Measurements from ENCODE around the gene SRL. TPM values are rescaled to one million over a fixed set of nuclear protein-coding genes. Genes with fewer than 3 reads are reported as not detected.
A peak's percentile ranks its signal among the peaks of the same experiment; 100 is the strongest.

The SRL gene
- total and polyA plus RNA-seq, 2 experiments from 2014 or later = not detected

GRCh38 chr16:4265676-4266075 lies 23.8 kb upstream of the SRL start:
- Histone ChIP-seq H3K36me3 (ENCODE audit: insufficient read depth) (no peaks in the 10 kb centered on the region), H3K4me2 (no peak overlapping the region), H3K4me1 (ENCODE audit: insufficient read depth) (peaks cover 16% of the 10 kb centered on the region), H3K4me3 (no peak overlapping the region), H3K79me2 (replicated peaks; ENCODE audit: insufficient read depth) (peaks cover 86% of the 10 kb centered on the region), H3K9me2 (ENCODE audit: insufficient read depth) (no peaks in the 10 kb centered on the region), H4K20me1 (replicated peaks; ENCODE audit: insufficient read depth) (peaks cover 26% of the 10 kb centered on the region), H3F3A (replicated peaks; ENCODE audit: low read depth) (peaks cover 38% of the 10 kb centered on the region), H3K27ac (ENCODE audit: low read depth) (no peak overlapping the region; the same call in 1 of the 2 replicates), H3K27me3 (ENCODE audit: insufficient read depth) (no peaks in the 10 kb centered on the region), H2AFZ (no peak overlapping the region)
- Mint-ChIP-seq H3K36me3 (ENCODE audit: low read depth) (peaks cover 56% of the 10 kb centered on the region), H3K4me3 (no peak overlapping the region), H3K27me3 (ENCODE audit: insufficient read depth, low read depth, poor library complexity) (peaks cover 21% of the 10 kb centered on the region), H3K27ac (peak overlapping the region; percentile 60), H3K9me3 (no peaks in the 10 kb centered on the region; the same call in 2 of the 3 replicates), H3K4me1 (peaks cover 22% of the 10 kb centered on the region)
- TF ChIP-seq EZH2 (IDR thresholded peaks at IDR 0.05; ENCODE audit: low read depth, unreplicated experiment) = no peak
- TF ChIP-seq CTCF (conservative IDR thresholded peaks at IDR 0.05; ENCODE audit: low read depth in 2 of 2) = no peak
- no peak for TF ChIP-seq POLR2AphosphoS5 (IDR thresholded peaks at IDR 0.05; ENCODE audit: low read depth)
- ATAC-seq = no peak
- DNase-seq (ENCODE audit: low spot score) = no peak

- TF ChIP-seq EZH2 (IDR thresholded peaks at IDR 0.05; ENCODE audit: low read depth, unreplicated experiment) (no peak), NANOG (IDR thresholded peaks at IDR 0.05; ENCODE audit: borderline replicate concordance) (no peak), EZH2phosphoT487 (IDR thresholded peaks at IDR 0.05; ENCODE audit: unreplicated experiment) (no peak), POLR2AphosphoS5 (IDR thresholded peaks at IDR 0.05; ENCODE audit: low read depth) (no peak), REST (IDR thresholded peaks at IDR 0.05; ENCODE audit: unreplicated experiment) (no peak), ZNF331 (CRISPR knock-in tag; IDR thresholded peaks at IDR 0.05; ENCODE audit: low read depth) (no peak)
- Histone ChIP-seq H3K36me3 (ENCODE audit: insufficient read depth) (peaks cover under 1% of the 10 kb centered on the region; the same call in 1 of the 2 replicates), H3K4me3 (peak overlapping the region; percentile 35; the same call in 1 of the 2 replicates), H3K9me2 (ENCODE audit: insufficient read depth) (no peaks in the 10 kb centered on the region), H4K20me1 (replicated peaks; ENCODE audit: insufficient read depth) (peaks cover 26% of the 10 kb centered on the region), H2AFZ (no peak overlapping the region), H3K27ac (ENCODE audit: low read depth) (peak overlapping the region; percentile 39; the same call in 1 of the 2 replicates), H3F3A (replicated peaks; ENCODE audit: low read depth) (peaks cover 39% of the 10 kb centered on the region), H3K27me3 (ENCODE audit: insufficient read depth) (no peaks in the 10 kb centered on the region), H3K4me2 (peak overlapping the region; percentile 75), H3K4me1 (ENCODE audit: insufficient read depth) (peaks cover 9% of the 10 kb centered on the region; the same call in 1 of the 2 replicates), H3K79me2 (replicated peaks; ENCODE audit: insufficient read depth) (peaks cover 77% of the 10 kb centered on the region)
- no peak overlapping the region for H3K27ac Mint-ChIP-seq
- H3K27me3 Mint-ChIP-seq (ENCODE audit: insufficient read depth, low read depth, poor library complexity) = peaks cover 20% of the 10 kb centered on the region
- no peak for DNase-seq (ENCODE audit: low spot score)
- no peaks in the 10 kb centered on the region; the same call in 2 of the 3 replicates for H3K9me3 Mint-ChIP-seq
- no peak overlapping the region for H3K4me3 Mint-ChIP-seq
- H3K36me3 Mint-ChIP-seq (ENCODE audit: low read depth) = peaks cover 57% of the 10 kb centered on the region
- ATAC-seq = peak; percentile 3; the same call in 1 of the 3 replicates
- peaks cover 18% of the 10 kb centered on the region for H3K4me1 Mint-ChIP-seq
Measured at GRCh38 chr16:4264546-4264945, 22.7 kb upstream of the SRL start.

Data from GM23338 (cell line).